Right lobe of liver (tissue), 4 donors: Measurements from ENCODE around the gene DBN1.

Experiments used
- POLR2A ChIP-seq: fragments of 450-650 bp; IDR thresholded peaks from one replicate; pipeline ENCODE4 v1.6.1; 2017; ENCODE audit warnings: antibody characterized with exemption, mild to moderate bottlenecking
- TF ChIP-seq, protein P1 (sequence below), 4 donors: fragments of 200-600 bp in 3 of 4; fragments of 450-650 bp in 1 of 4; IDR thresholded peaks; one replicate each; pipeline versions ENCODE4 v1.5.1 to v1.8.0; 2016 to 2022; ENCODE audit warnings: antibody characterized with exemption in 4 of 4, mild to moderate bottlenecking in 2 of 4
- donor health status: DM: no; HTN: no; CAD: no.
- donor health status: DM: no; HTN: no; CAD: no.
- donor health status: DM: no; HTN: yes; CAD: no.

GRCh38 chr5:177503351-177504085 lies 30.1 kb upstream of the DBN1 start:
- TF ChIP-seq, protein P1, sequence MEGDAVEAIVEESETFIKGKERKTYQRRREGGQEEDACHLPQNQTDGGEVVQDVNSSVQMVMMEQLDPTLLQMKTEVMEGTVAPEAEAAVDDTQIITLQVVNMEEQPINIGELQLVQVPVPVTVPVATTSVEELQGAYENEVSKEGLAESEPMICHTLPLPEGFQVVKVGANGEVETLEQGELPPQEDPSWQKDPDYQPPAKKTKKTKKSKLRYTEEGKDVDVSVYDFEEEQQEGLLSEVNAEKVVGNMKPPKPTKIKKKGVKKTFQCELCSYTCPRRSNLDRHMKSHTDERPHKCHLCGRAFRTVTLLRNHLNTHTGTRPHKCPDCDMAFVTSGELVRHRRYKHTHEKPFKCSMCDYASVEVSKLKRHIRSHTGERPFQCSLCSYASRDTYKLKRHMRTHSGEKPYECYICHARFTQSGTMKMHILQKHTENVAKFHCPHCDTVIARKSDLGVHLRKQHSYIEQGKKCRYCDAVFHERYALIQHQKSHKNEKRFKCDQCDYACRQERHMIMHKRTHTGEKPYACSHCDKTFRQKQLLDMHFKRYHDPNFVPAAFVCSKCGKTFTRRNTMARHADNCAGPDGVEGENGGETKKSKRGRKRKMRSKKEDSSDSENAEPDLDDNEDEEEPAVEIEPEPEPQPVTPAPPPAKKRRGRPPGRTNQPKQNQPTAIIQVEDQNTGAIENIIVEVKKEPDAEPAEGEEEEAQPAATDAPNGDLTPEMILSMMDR (IDR thresholded peaks at IDR 0.05): no peak
- no peak for TF ChIP-seq POLR2A
